GM12878 (cell line): ENCODE results near the gene PDX1.

ENCODE experiments used
- POU2F2 ChIP-seq: IDR thresholded peaks from 3 replicates; pipeline ENCODE4 v1.6.1; 2011; ENCODE audit warnings: low read depth, mild to moderate bottlenecking, low read length, borderline replicate concordance
- REST ChIP-seq: IDR thresholded peaks from 2 replicates; pipeline ENCODE4 v1.6.1; 2012; ENCODE audit warnings: mild to moderate bottlenecking, low read depth, low read length
- RFX5 ChIP-seq: IDR thresholded peaks from 2 replicates; pipeline ENCODE4 v1.6.1; 2011; ENCODE audit warnings: low read depth, low read length, improper control_type of control experiment
- TF ChIP-seq, protein P1 (sequence below): fragments of 450-650 bp; formaldehyde crosslinking; IDR thresholded peaks from 2 replicates; pipeline ENCODE4 v1.4.0; 2022; ENCODE audit warnings: mild to moderate bottlenecking, moderate library complexity
- TF ChIP-seq, protein P2 (sequence below), 3 experiments: IDR thresholded peaks in 2 of 3; conservative IDR thresholded peaks in 1 of 3; 2 replicates each; pipeline ENCODE4 v1.5.1; 2011; ENCODE audit warnings: low read depth in 3 of 3, low read length in 3 of 3, mild to moderate bottlenecking in 3 of 3, control low read depth in 2 of 3, moderate library complexity in 2 of 3, inconsistent platforms in 1 of 3, mixed read lengths in 1 of 3; ENCODE audit not compliant: control insufficient read depth in 2 of 3, insufficient read depth in 1 of 3; ENCODE audit errors: extremely low read depth in 1 of 3

GRCh38 chr13:27971236-27971645 lies 51.4 kb downstream of the PDX1 start:
- TF ChIP-seq REST: no peak
- no peak for TF ChIP-seq RFX5
- TF ChIP-seq, protein P1, sequence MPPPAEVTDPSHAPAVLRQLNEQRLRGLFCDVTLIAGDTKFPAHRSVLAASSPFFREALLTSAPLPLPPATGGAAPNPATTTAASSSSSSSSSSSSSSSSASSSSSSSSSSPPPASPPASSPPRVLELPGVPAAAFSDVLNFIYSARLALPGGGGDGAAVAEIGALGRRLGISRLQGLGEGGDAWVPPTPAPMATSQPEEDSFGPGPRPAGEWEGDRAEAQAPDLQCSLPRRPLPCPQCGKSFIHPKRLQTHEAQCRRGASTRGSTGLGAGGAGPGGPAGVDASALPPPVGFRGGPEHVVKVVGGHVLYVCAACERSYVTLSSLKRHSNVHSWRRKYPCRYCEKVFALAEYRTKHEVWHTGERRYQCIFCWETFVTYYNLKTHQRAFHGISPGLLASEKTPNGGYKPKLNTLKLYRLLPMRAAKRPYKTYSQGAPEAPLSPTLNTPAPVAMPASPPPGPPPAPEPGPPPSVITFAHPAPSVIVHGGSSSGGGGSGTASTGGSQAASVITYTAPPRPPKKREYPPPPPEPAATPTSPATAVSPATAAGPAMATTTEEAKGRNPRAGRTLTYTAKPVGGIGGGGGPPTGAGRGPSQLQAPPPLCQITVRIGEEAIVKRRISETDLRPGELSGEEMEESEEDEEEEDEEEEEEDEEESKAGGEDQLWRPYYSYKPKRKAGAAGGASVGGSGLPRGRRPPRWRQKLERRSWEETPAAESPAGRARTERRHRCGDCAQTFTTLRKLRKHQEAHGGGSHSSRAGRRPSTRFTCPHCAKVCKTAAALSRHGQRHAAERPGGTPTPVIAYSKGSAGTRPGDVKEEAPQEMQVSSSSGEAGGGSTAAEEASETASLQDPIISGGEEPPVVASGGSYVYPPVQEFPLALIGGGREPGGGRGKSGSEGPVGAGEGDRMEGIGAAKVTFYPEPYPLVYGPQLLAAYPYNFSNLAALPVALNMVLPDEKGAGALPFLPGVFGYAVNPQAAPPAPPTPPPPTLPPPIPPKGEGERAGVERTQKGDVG (CRISPR knock-in tag): no peak
- TF ChIP-seq, protein P2, sequence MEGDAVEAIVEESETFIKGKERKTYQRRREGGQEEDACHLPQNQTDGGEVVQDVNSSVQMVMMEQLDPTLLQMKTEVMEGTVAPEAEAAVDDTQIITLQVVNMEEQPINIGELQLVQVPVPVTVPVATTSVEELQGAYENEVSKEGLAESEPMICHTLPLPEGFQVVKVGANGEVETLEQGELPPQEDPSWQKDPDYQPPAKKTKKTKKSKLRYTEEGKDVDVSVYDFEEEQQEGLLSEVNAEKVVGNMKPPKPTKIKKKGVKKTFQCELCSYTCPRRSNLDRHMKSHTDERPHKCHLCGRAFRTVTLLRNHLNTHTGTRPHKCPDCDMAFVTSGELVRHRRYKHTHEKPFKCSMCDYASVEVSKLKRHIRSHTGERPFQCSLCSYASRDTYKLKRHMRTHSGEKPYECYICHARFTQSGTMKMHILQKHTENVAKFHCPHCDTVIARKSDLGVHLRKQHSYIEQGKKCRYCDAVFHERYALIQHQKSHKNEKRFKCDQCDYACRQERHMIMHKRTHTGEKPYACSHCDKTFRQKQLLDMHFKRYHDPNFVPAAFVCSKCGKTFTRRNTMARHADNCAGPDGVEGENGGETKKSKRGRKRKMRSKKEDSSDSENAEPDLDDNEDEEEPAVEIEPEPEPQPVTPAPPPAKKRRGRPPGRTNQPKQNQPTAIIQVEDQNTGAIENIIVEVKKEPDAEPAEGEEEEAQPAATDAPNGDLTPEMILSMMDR (IDR thresholded peaks at IDR 0.05 in 2 of 3, conservative IDR thresholded peaks at IDR 0.05 in 1 of 3; ENCODE audit: control insufficient read depth in 2 of 3, extremely low read depth in 1 of 3, insufficient read depth in 1 of 3, low read depth in 3 of 3, low read length in 3 of 3): no peak
- no peak for TF ChIP-seq POU2F2
